Measurements from ENCODE around the gene ZBTB45. TPM values are rescaled to one million over a fixed set of nuclear protein-coding genes. Genes with fewer than 3 reads are reported as not detected.

ZBTB45 gene
- total and polyA plus RNA-seq, 2 experiments from 2014 or later, result 5.4 to 21.6 TPM

GRCh38 chr19:58552655-58553054, 33.0 kb upstream of the ZBTB45 start:
- H3K4me3 ChIP-seq, result no peak overlapping the region
- H4K20me1 ChIP-seq (ENCODE audit: insufficient read depth, poor library complexity, severe bottlenecking), result peaks cover 14% of the 10 kb centered on the region
- no peaks in the 10 kb centered on the region for H3K9me3 ChIP-seq (ENCODE audit: low read depth)
- H3K9me2 ChIP-seq (replicated peaks; ENCODE audit: insufficient read depth), result no peaks in the 10 kb centered on the region
- H3K27me3 ChIP-seq, result no peaks in the 10 kb centered on the region
- H2AFZ ChIP-seq, result no peak overlapping the region
- peaks cover 60% of the 10 kb centered on the region for H3K79me2 ChIP-seq
- no peak overlapping the region for H3K27ac ChIP-seq
- H3K4me2 ChIP-seq, result no peak overlapping the region
- peaks cover 4% of the 10 kb centered on the region for H3K36me3 ChIP-seq (replicated peaks; ENCODE audit: insufficient read depth, low read depth)
- TF ChIP-seq EZH2 (IDR thresholded peaks at IDR 0.05; ENCODE audit: borderline replicate concordance) (no peak), CTCF (IDR thresholded peaks at IDR 0.05; ENCODE audit: poor library complexity) (no peak), EZH2phosphoT487 (IDR thresholded peaks at IDR 0.05; ENCODE audit: low read depth, severe bottlenecking, unreplicated experiment) (no peak)
- 97% methylated on average over 2 of the region's 2 CpGs for WGBS (ENCODE audit: low lambda C conversion rate, missing lambda C conversion rate)
- H3K4me1 ChIP-seq (ENCODE audit: insufficient read depth), result peaks cover 19% of the 10 kb centered on the region
- no peak for DNase-seq (ENCODE audit: low spot score)

GRCh38 chr19:58551577-58552471, 32.2 kb upstream of the ZBTB45 start:
- H4K20me1 ChIP-seq (ENCODE audit: insufficient read depth, poor library complexity, severe bottlenecking), result peaks cover 22% of the 10 kb centered on the region
- H3K4me1 ChIP-seq (ENCODE audit: insufficient read depth), result peaks cover 20% of the 10 kb centered on the region
- WGBS (ENCODE audit: low lambda C conversion rate, missing lambda C conversion rate), result 96% methylated on average over 17 of the region's 18 CpGs
- H3K4me3 ChIP-seq, result no peak overlapping the region
- H2AFZ ChIP-seq, result no peak overlapping the region
- H3K9me3 ChIP-seq (ENCODE audit: low read depth), result no peaks in the 10 kb centered on the region
- no peak overlapping the region for H3K4me2 ChIP-seq
- peak; percentile 4 for DNase-seq (ENCODE audit: low spot score)
- H3K9me2 ChIP-seq (replicated peaks; ENCODE audit: insufficient read depth), result no peaks in the 10 kb centered on the region
- TF ChIP-seq EZH2phosphoT487 (IDR thresholded peaks at IDR 0.05; ENCODE audit: low read depth, severe bottlenecking, unreplicated experiment) (no peak), EZH2 (IDR thresholded peaks at IDR 0.05; ENCODE audit: borderline replicate concordance) (no peak), CTCF (IDR thresholded peaks at IDR 0.05; ENCODE audit: poor library complexity) (no peak)
- no peak overlapping the region for H3K27ac ChIP-seq
- peaks cover 4% of the 10 kb centered on the region for H3K36me3 ChIP-seq (replicated peaks; ENCODE audit: insufficient read depth, low read depth)
- peaks cover 60% of the 10 kb centered on the region for H3K79me2 ChIP-seq
- H3K27me3 ChIP-seq, result no peaks in the 10 kb centered on the region

- WGBS (ENCODE audit: low lambda C conversion rate, missing lambda C conversion rate), result 91% methylated on average over 1 of the region's 1 CpG
- H3K79me2 ChIP-seq, result peaks cover 60% of the 10 kb centered on the region
- no peaks in the 10 kb centered on the region for H3K9me3 ChIP-seq (ENCODE audit: low read depth)
- H3K27me3 ChIP-seq, result no peaks in the 10 kb centered on the region
- H3K4me1 ChIP-seq (ENCODE audit: insufficient read depth), result peaks cover 23% of the 10 kb centered on the region
- TF ChIP-seq CTCF (IDR thresholded peaks at IDR 0.05; ENCODE audit: poor library complexity), result no peak
- no peak for TF ChIP-seq EZH2 (IDR thresholded peaks at IDR 0.05; ENCODE audit: borderline replicate concordance)
- no peak for TF ChIP-seq EZH2phosphoT487 (IDR thresholded peaks at IDR 0.05; ENCODE audit: low read depth, severe bottlenecking, unreplicated experiment)
- H2AFZ ChIP-seq, result no peak overlapping the region
- H3K9me2 ChIP-seq (replicated peaks; ENCODE audit: insufficient read depth), result no peaks in the 10 kb centered on the region
- peaks cover 29% of the 10 kb centered on the region for H4K20me1 ChIP-seq (ENCODE audit: insufficient read depth, poor library complexity, severe bottlenecking)
- peaks cover 4% of the 10 kb centered on the region for H3K36me3 ChIP-seq (replicated peaks; ENCODE audit: insufficient read depth, low read depth)
- H3K27ac ChIP-seq, result no peak overlapping the region
- no peak for DNase-seq (ENCODE audit: low spot score)
- H3K4me3 ChIP-seq, result no peak overlapping the region
- H3K4me2 ChIP-seq, result no peak overlapping the region
Observed at GRCh38 chr19:58551123-58551497, 31.5 kb upstream of the ZBTB45 start.

All from hepatocyte (in vitro differentiated cells).